OCI-LY1 (cell line): Measurements from ENCODE around the gene CPXM1.

Source experiments
- H2AFZ ChIP-seq: fragments of 200-600 bp; sonication (generic), shearing (Covaris generic); 2 replicates; pipeline ENCODE4 v1.6.0; 2014; ENCODE audit warnings: antibody characterized with exemption, mild to moderate bottlenecking, low read length
- H3F3A ChIP-seq: fragments of 200-600 bp; sonication (generic), shearing (Covaris generic); 2 replicates; pipeline ENCODE4 v1.6.0; 2014; ENCODE audit warnings: mild to moderate bottlenecking, antibody characterized with exemption, low read length, moderate library complexity; ENCODE audit not compliant: insufficient read depth
- H3K27ac ChIP-seq: fragments of 200-600 bp; sonication (generic); 2 replicates; pipeline ENCODE4 v1.5.1; 2014; ENCODE audit warnings: low read length, mixed run types, mild to moderate bottlenecking, low read depth; ENCODE audit not compliant: poor library complexity, severe bottlenecking
- H3K27me3 ChIP-seq: fragments of 200-600 bp; sonication (generic); 2 replicates; pipeline ENCODE4 v1.6.0; 2014; ENCODE audit warnings: antibody characterized with exemption, mild to moderate bottlenecking, low read length, moderate library complexity; ENCODE audit not compliant: insufficient read depth
- H3K36me3 ChIP-seq: fragments of 200-600 bp; sonication (generic); 2 replicates; pipeline ENCODE4 v1.6.1; 2014; ENCODE audit warnings: mild to moderate bottlenecking, antibody characterized with exemption, low read length, moderate library complexity, mixed read lengths; ENCODE audit not compliant: insufficient read depth
- H3K4me1 ChIP-seq: fragments of 200-600 bp; sonication (generic); 2 replicates; pipeline ENCODE4 v1.5.1; 2014; ENCODE audit warnings: mild to moderate bottlenecking, low read length, moderate library complexity; ENCODE audit not compliant: insufficient read depth, severe bottlenecking
- H3K4me2 ChIP-seq: fragments of 200-600 bp; sonication (generic), shearing (Covaris generic); 2 replicates; pipeline ENCODE4 v1.6.1; 2014; ENCODE audit warnings: low read length
- H3K4me3 ChIP-seq: fragments of 200-600 bp; sonication (generic); 2 replicates; pipeline ENCODE4 v1.5.1; 2014; ENCODE audit warnings: low read length, low read depth, mild to moderate bottlenecking, mixed read lengths; ENCODE audit not compliant: poor library complexity, severe bottlenecking
- H3K79me2 ChIP-seq: fragments of 200-600 bp; shearing (Covaris generic); 2 replicates; pipeline ENCODE4 v1.6.1; 2016; ENCODE audit warnings: mixed run types, low read length, mixed read lengths; ENCODE audit not compliant: insufficient read depth
- H3K9ac ChIP-seq: fragments of 200-600 bp; sonication (generic), shearing (Covaris generic); 2 replicates; pipeline ENCODE4 v1.6.1; 2014; ENCODE audit warnings: mild to moderate bottlenecking, low read length, mixed read lengths
- H3K9me2 ChIP-seq: fragments of 200-600 bp; sonication (generic), shearing (Covaris generic); 2 replicates; pipeline ENCODE4 v1.6.1; 2014; ENCODE audit warnings: low read depth, mild to moderate bottlenecking, low read length, mixed read lengths
- H3K9me3 ChIP-seq: fragments of 200-600 bp; shearing (Covaris generic); 2 replicates; pipeline ENCODE4 v1.6.1; 2014; ENCODE audit warnings: low read length, mixed read lengths
- H4K20me1 ChIP-seq: fragments of 200-600 bp; sonication (generic), shearing (Covaris generic); 2 replicates; pipeline ENCODE4 v1.6.0; 2016; ENCODE audit warnings: mild to moderate bottlenecking, low read length; ENCODE audit not compliant: insufficient read depth
- EZH2 ChIP-seq: fragments of 200-600 bp; sonication (generic), shearing (Covaris generic); IDR thresholded peaks from 2 replicates; pipeline ENCODE4 v1.8.0; 2017; ENCODE audit warnings: borderline replicate concordance, mixed run types, mild to moderate bottlenecking, antibody characterized with exemption, low read length, moderate library complexity, mixed read lengths
- TF ChIP-seq, protein P1 (sequence below): fragments of 200-600 bp; sonication (generic), shearing (Covaris generic); IDR thresholded peaks from 2 replicates; pipeline ENCODE4 v1.5.1; 2017; ENCODE audit warnings: mild to moderate bottlenecking, antibody characterized with exemption, low read length, moderate library complexity, mixed read lengths

Gene CPXM1

DNA sequence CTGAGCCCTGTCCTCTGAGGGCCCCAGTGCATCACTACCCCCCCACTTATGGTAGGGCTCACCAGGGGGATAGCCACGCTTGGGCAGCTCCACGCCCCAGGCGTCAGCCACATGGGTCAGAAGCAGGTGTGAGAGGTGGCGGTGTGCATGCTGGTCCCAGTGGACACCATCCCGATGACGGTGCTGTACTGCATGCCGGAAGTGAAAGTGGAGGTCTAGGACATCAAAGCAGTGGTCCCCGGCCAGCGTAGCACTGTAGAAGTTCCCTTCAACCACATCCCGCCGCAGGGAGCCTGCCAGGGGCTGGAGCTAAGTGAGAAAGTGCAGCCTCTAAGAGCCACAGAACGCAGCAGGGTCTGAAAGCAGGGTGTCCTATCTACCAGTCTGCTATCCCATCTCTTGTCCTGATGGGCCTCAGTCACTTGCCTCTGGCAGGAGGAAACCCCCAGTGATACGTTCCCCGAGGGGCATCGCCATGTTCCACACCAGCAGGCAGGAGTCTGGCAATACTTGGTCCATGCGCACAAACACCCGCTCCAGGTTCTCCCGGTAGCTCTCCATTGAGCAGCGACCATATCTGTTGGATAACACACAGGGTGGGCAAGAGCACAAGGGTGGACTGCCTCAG lies 37.9 kb upstream of the CPXM1 start:
- no peaks in the 10 kb centered on the region for H3K9me3 ChIP-seq
- no peak overlapping the region for H3K27ac ChIP-seq
- H3F3A ChIP-seq: no peaks in the 10 kb centered on the region
- H3K9me2 ChIP-seq: no peaks in the 10 kb centered on the region
- TF ChIP-seq, protein P1, sequence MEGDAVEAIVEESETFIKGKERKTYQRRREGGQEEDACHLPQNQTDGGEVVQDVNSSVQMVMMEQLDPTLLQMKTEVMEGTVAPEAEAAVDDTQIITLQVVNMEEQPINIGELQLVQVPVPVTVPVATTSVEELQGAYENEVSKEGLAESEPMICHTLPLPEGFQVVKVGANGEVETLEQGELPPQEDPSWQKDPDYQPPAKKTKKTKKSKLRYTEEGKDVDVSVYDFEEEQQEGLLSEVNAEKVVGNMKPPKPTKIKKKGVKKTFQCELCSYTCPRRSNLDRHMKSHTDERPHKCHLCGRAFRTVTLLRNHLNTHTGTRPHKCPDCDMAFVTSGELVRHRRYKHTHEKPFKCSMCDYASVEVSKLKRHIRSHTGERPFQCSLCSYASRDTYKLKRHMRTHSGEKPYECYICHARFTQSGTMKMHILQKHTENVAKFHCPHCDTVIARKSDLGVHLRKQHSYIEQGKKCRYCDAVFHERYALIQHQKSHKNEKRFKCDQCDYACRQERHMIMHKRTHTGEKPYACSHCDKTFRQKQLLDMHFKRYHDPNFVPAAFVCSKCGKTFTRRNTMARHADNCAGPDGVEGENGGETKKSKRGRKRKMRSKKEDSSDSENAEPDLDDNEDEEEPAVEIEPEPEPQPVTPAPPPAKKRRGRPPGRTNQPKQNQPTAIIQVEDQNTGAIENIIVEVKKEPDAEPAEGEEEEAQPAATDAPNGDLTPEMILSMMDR: no peak
- TF ChIP-seq EZH2: no peak
- no peaks in the 10 kb centered on the region for H3K27me3 ChIP-seq
- H3K4me3 ChIP-seq: no peak overlapping the region
- H2AFZ ChIP-seq: no peak overlapping the region
- no peaks in the 10 kb centered on the region for H3K79me2 ChIP-seq
- H3K9ac ChIP-seq: no peak overlapping the region
- no peaks in the 10 kb centered on the region for H4K20me1 ChIP-seq
- H3K36me3 ChIP-seq: 0 out of 2 replicates have a peak, but pooled peaks cover 3% of the 10 kb centered on the region
- H3K4me1 ChIP-seq: peaks cover 31% of the 10 kb centered on the region
- no peak overlapping the region; the same call in 1 of the 2 replicates for H3K4me2 ChIP-seq

DNA sequence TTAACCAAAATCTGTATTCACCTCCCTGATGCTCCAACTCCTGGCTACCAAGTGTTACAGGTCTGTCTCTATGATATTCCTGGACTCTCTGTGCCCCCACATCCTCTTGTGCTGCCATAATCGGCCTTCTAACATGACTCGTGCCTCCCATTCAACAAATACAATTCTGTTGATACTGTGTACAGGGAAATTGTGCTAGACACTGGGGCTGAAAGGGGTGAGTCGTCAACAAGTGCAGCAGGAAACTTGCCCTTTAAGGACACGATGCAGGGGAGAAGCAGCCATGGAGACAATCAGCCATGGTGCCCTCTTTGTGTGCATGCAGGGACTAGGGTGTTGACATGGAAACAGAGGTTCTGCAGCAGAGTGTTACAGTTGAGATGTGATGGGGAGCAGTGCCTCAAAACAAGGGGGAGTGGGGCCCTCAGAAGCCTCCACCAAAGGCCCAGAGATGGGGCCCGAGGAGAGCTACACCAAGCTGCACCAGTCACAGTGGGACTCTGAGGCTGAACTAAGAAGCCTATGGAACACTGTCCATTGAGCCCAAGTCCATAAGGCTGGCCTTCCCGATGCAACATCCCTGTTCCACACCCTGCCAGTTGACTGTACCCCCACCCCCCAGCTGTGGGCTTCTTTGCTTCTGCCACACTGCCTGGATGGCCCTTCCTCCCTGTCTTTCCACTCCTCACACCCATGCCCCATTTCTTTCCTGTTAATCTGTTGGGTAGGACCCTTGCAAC lies 37.0 kb upstream of the CPXM1 start:
- Histone ChIP-seq H3K36me3 (0 out of 2 replicates have a peak, but pooled peaks cover 3% of the 10 kb centered on the region), H4K20me1 (no peaks in the 10 kb centered on the region), H3K4me1 (peaks cover 31% of the 10 kb centered on the region), H3K27me3 (no peaks in the 10 kb centered on the region), H3K9me3 (no peaks in the 10 kb centered on the region), H3K9me2 (no peaks in the 10 kb centered on the region), H3K27ac (no peak overlapping the region), H2AFZ (no peak overlapping the region), H3F3A (no peaks in the 10 kb centered on the region), H3K4me2 (no peak overlapping the region), H3K79me2 (no peaks in the 10 kb centered on the region), H3K4me3 (no peak overlapping the region), H3K9ac (no peak overlapping the region)
- TF ChIP-seq EZH2: no peak
- TF ChIP-seq, protein P1: no peak

DNA sequence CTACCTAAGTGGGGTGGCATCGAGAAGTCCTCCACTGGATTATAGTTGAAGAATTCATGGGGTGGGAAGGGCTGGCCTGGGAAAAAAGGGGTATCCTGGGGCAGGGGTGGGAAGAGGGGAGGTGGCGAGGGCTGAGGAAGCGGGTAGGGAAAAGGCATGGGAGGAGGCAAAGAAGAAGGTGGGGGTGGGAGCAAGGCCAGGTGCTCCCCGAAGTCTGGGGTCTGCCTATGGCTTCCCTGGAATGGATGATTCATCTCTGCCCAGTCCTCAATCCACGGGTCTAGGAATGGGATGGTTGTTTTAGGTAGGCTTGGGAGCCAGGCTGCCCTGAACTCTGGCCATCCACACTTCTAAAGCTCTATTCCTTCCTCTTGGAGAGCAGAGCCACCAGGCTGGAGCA lies 35.6 kb upstream of the CPXM1 start:
- H3K4me1 ChIP-seq: peaks cover 22% of the 10 kb centered on the region
- no peaks in the 10 kb centered on the region for H3K27me3 ChIP-seq
- no peak overlapping the region for H3K4me3 ChIP-seq
- no peaks in the 10 kb centered on the region for H4K20me1 ChIP-seq
- H3K79me2 ChIP-seq: no peaks in the 10 kb centered on the region
- H3K9me3 ChIP-seq: no peaks in the 10 kb centered on the region
- H3K4me2 ChIP-seq: no peak overlapping the region
- H3K9ac ChIP-seq: no peak overlapping the region
- H3K9me2 ChIP-seq: no peaks in the 10 kb centered on the region
- H3F3A ChIP-seq: no peaks in the 10 kb centered on the region
- 0 out of 2 replicates have a peak, but pooled peaks cover 3% of the 10 kb centered on the region for H3K36me3 ChIP-seq
- no peak overlapping the region for H3K27ac ChIP-seq
- TF ChIP-seq, protein P1: no peak
- no peak for TF ChIP-seq EZH2
- H2AFZ ChIP-seq: no peak overlapping the region
